ENCODE data around the gene GUCD1.

The GUCD1 gene

GRCh38 chr22:24517446-24517845, 37.5 kb downstream of the GUCD1 start (continued):
- 0 out of 2 replicates have a peak, but pooled peaks have one; percentile 37 for TF ChIP-seq GLI2 (tag by site-specific recombination; IDR thresholded peaks at IDR 0.05; ENCODE audit: borderline replicate concordance, low read depth)
- no peak for TF ChIP-seq ZNF391 (tag by site-specific recombination; IDR thresholded peaks at IDR 0.05; ENCODE audit: borderline replicate concordance, low read depth)
- no peak for TF ChIP-seq ZNF148 (tag by site-specific recombination; IDR thresholded peaks at IDR 0.05; ENCODE audit: borderline replicate concordance)
- no peak for TF ChIP-seq ZNF776 (tag by site-specific recombination; IDR thresholded peaks at IDR 0.05; ENCODE audit: borderline replicate concordance)
- no peak for TF ChIP-seq ZNF596 (tag by site-specific recombination; IDR thresholded peaks at IDR 0.05)
- no peak for TF ChIP-seq ZNF639 (tag by site-specific recombination; IDR thresholded peaks at IDR 0.05)
- TF ChIP-seq WT1 (tag by site-specific recombination; IDR thresholded peaks at IDR 0.05), result 0 out of 2 replicates have a peak, but pooled peaks have one; percentile 23
- TF ChIP-seq ZBTB20 (tag by site-specific recombination; IDR thresholded peaks at IDR 0.05), result no peak
- TF ChIP-seq ZBTB1 (tag by site-specific recombination; IDR thresholded peaks at IDR 0.05), result no peak
- no peak for TF ChIP-seq ZNF837 (tag by site-specific recombination; IDR thresholded peaks at IDR 0.05)
- TF ChIP-seq KLF17 (tag by site-specific recombination; IDR thresholded peaks at IDR 0.05), result peak; percentile 98
- no peak for TF ChIP-seq ZNF792 (tag by site-specific recombination; IDR thresholded peaks at IDR 0.05)
- TF ChIP-seq ZNF24 (tag by site-specific recombination; IDR thresholded peaks at IDR 0.05), result no peak

- Histone ChIP-seq H3K27ac (ENCODE audit: extremely low read depth, low read depth, low read length) (no peak overlapping the region), H3K9me3 (ENCODE audit: control insufficient read depth, insufficient read depth, low read depth, low read length) (no peaks in the 10 kb centered on the region), H3K4me1 (ENCODE audit: control insufficient read depth, insufficient read depth, low read length) (peaks cover 5% of the 10 kb centered on the region), H3K36me3 (ENCODE audit: control insufficient read depth in 2 of 2, insufficient read depth in 1 of 2, low read length in 2 of 2) (no peaks in the 10 kb centered on the region), H3K4me3 (ENCODE audit: low read depth, low read length) (no peak overlapping the region)
- ChIA-PET CTCF (interaction anchor here (0.6 kb wide), 1 partner anchor 1056 kb away, joined by 7 read pairs; no protein-coding TSS in a partner anchor), POLR2A (no interaction called here)
- TF ChIP-seq ZNF354C (tag by site-specific recombination; IDR thresholded peaks at IDR 0.05; ENCODE audit: borderline replicate concordance, low read depth), result no peak
- 0 out of 2 replicates have a peak, but pooled peaks have one; percentile 24 for TF ChIP-seq PRDM1 (tag by site-specific recombination; IDR thresholded peaks at IDR 0.05)
- no peak for TF ChIP-seq ZNF580 (tag by site-specific recombination; IDR thresholded peaks at IDR 0.05)
- no peak for TF ChIP-seq ZNF37A (tag by site-specific recombination; IDR thresholded peaks at IDR 0.05)
- no peak for TF ChIP-seq ZNF549 (tag by site-specific recombination; IDR thresholded peaks at IDR 0.05)
- TF ChIP-seq SCRT2 (tag by site-specific recombination; IDR thresholded peaks at IDR 0.05), result no peak
- TF ChIP-seq HOXC10 (CRISPR knock-in tag; IDR thresholded peaks at IDR 0.05), result no peak
- peak; percentile 74 for TF ChIP-seq PRDM10 (tag by site-specific recombination; IDR thresholded peaks at IDR 0.05)
- TF ChIP-seq KLF1 (tag by site-specific recombination; IDR thresholded peaks at IDR 0.05), result peak; percentile 63
- TF ChIP-seq ZNF174 (tag by site-specific recombination; IDR thresholded peaks at IDR 0.05), result no peak
- TF ChIP-seq BCL6B (tag by site-specific recombination; IDR thresholded peaks at IDR 0.05), result peak; percentile 54; the same call in 1 of the 2 replicates
Measured at GRCh38 chr22:24516301-24516737, 38.6 kb downstream of the GUCD1 start.
